DOHH2 (cell line): ENCODE measurements around the gene AHI1.

Experiments used
- H3F3A ChIP-seq: fragments of 200-600 bp; sonication (generic), shearing (Covaris generic); 2 replicates; pipeline ENCODE4 v1.6.0; 2016; ENCODE audit warnings: antibody characterized with exemption, mild to moderate bottlenecking; ENCODE audit not compliant: control insufficient read depth, insufficient read depth
- H3K27ac ChIP-seq: fragments of 200-600 bp; sonication (generic); 2 replicates; pipeline ENCODE4 v1.5.1; 2014; ENCODE audit warnings: low read depth, mild to moderate bottlenecking, low read length, moderate library complexity
- H3K27me3 ChIP-seq: fragments of 200-600 bp; sonication (generic); 2 replicates; pipeline ENCODE4 v1.6.1; 2014; ENCODE audit warnings: mild to moderate bottlenecking, low read length, mixed read lengths; ENCODE audit not compliant: control insufficient read depth
- H3K36me3 ChIP-seq: fragments of 200-600 bp; sonication (generic); 2 replicates; pipeline ENCODE4 v1.6.1; 2014; ENCODE audit warnings: mild to moderate bottlenecking, low read length, moderate library complexity, mixed read lengths; ENCODE audit not compliant: control insufficient read depth
- H3K4me1 ChIP-seq: fragments of 200-600 bp; sonication (generic); 2 replicates; pipeline ENCODE4 v1.6.1; 2014; ENCODE audit warnings: mild to moderate bottlenecking, low read length, mixed read lengths; ENCODE audit not compliant: control insufficient read depth
- H3K4me2 ChIP-seq: fragments of 200-600 bp; sonication (generic); 2 replicates; pipeline ENCODE4 v1.6.0; 2014; ENCODE audit warnings: mild to moderate bottlenecking, low read length, moderate library complexity
- H3K4me3 ChIP-seq: fragments of 200-600 bp; sonication (generic); 2 replicates; pipeline ENCODE4 v1.5.1; 2014; ENCODE audit warnings: mild to moderate bottlenecking, low read length, mixed read lengths
- H3K79me2 ChIP-seq: fragments of 200-600 bp; sonication (generic); 2 replicates; pipeline ENCODE4 v1.6.1; 2014; ENCODE audit warnings: mild to moderate bottlenecking, low read length, mixed read lengths; ENCODE audit not compliant: control insufficient read depth
- H3K9me2 ChIP-seq: fragments of 200-600 bp; sonication (generic); replicated peaks from 2 replicates; pipeline ENCODE4 v1.6.1; 2014; ENCODE audit warnings: mild to moderate bottlenecking, low read length, mixed read lengths; ENCODE audit not compliant: control insufficient read depth
- H3K9me3 ChIP-seq: fragments of 200-600 bp; sonication (generic); 2 replicates; pipeline ENCODE4 v1.6.1; 2014; ENCODE audit warnings: antibody characterized with exemption, low read length, mixed read lengths; ENCODE audit not compliant: control insufficient read depth, insufficient read depth
- H4K20me1 ChIP-seq: fragments of 200-600 bp; sonication (generic); 2 replicates; pipeline ENCODE4 v1.6.0; 2014; ENCODE audit warnings: low read depth, mild to moderate bottlenecking, antibody characterized with exemption, low read length, moderate library complexity; ENCODE audit not compliant: control insufficient read depth, insufficient read depth
- CTCF ChIP-seq: fragments of 200-600 bp; sonication (generic); IDR thresholded peaks from one replicate; pipeline ENCODE4 v1.5.1; 2014; ENCODE audit warnings: antibody characterized with exemption, mild to moderate bottlenecking, low read depth, low read length; ENCODE audit not compliant: poor library complexity, severe bottlenecking
- EZH2phosphoT487 ChIP-seq: fragments of 200-600 bp; sonication (generic); IDR thresholded peaks from 2 replicates; pipeline ENCODE4 v1.6.1; 2017; ENCODE audit warnings: borderline replicate concordance, mild to moderate bottlenecking, antibody characterized with exemption, low read length, moderate library complexity, mixed read lengths

Gene AHI1

GRCh38 chr6:135397172-135397952 lies 100.2 kb downstream of the AHI1 start:
- no peaks in the 10 kb centered on the region for H3K27me3 ChIP-seq
- no peaks in the 10 kb centered on the region for H3K9me3 ChIP-seq
- H3K9me2 ChIP-seq: no peaks in the 10 kb centered on the region
- no peak overlapping the region for H3K4me2 ChIP-seq
- peaks cover 12% of the 10 kb centered on the region for H3K4me1 ChIP-seq
- no peaks in the 10 kb centered on the region for H3K79me2 ChIP-seq
- H3K36me3 ChIP-seq: no peaks in the 10 kb centered on the region
- H4K20me1 ChIP-seq: no peaks in the 10 kb centered on the region
- H3K4me3 ChIP-seq: no peak overlapping the region
- no peak for TF ChIP-seq EZH2phosphoT487
- no peak for TF ChIP-seq CTCF
- H3K27ac ChIP-seq: no peak overlapping the region
- H3F3A ChIP-seq: no peaks in the 10 kb centered on the region

GRCh38 chr6:135395136-135395535 lies 102.4 kb downstream of the AHI1 start:
- no peaks in the 10 kb centered on the region for H3K9me3 ChIP-seq
- H3K27me3 ChIP-seq: no peaks in the 10 kb centered on the region
- no peaks in the 10 kb centered on the region for H3K9me2 ChIP-seq
- TF ChIP-seq CTCF (no peak), EZH2phosphoT487 (no peak)
- H3K36me3 ChIP-seq: no peaks in the 10 kb centered on the region
- no peaks in the 10 kb centered on the region for H4K20me1 ChIP-seq
- H3K4me3 ChIP-seq: no peak overlapping the region
- peaks cover 12% of the 10 kb centered on the region for H3K4me1 ChIP-seq
- H3K27ac ChIP-seq: no peak overlapping the region
- H3K79me2 ChIP-seq: no peaks in the 10 kb centered on the region
- no peak overlapping the region for H3K4me2 ChIP-seq
- H3F3A ChIP-seq: no peaks in the 10 kb centered on the region

DNA sequence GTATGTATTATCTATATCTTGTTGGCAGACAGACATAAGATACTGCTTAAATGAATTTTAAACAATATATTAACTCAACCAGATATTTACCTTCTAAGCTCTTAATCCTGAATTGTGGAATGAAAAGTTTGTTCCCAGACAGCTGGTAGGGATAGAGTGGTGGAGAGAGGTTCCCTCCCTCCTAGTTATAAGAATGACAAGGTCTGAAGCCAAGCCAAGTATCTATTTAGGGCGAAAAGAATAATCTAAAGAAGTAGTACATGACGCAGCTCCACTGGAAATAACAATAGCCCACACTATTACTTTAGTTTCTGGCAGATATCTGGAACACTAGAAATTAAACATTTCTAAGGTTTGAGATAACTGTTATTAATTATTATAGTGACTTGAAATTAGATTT lies 104.3 kb downstream of the AHI1 start:
- no peaks in the 10 kb centered on the region for H3K9me3 ChIP-seq
- H4K20me1 ChIP-seq: no peaks in the 10 kb centered on the region
- H3K9me2 ChIP-seq: no peaks in the 10 kb centered on the region
- TF ChIP-seq EZH2phosphoT487 (no peak), CTCF (no peak)
- no peaks in the 10 kb centered on the region for H3K36me3 ChIP-seq
- no peaks in the 10 kb centered on the region for H3F3A ChIP-seq
- no peak overlapping the region for H3K27ac ChIP-seq
- no peaks in the 10 kb centered on the region for H3K79me2 ChIP-seq
- no peaks in the 10 kb centered on the region for H3K27me3 ChIP-seq
- no peak overlapping the region for H3K4me3 ChIP-seq
- no peak overlapping the region for H3K4me2 ChIP-seq
- H3K4me1 ChIP-seq: peaks cover 12% of the 10 kb centered on the region
